T-helper 9 cell (primary cell): Measurements from ENCODE around the gene CAMKK2.
"Not testable (repeated sequence)": the region's sequence is repeated elsewhere in the genome, so short reads cannot be mapped to it uniquely, and the experiment has no call there.

Experiments
- DNase-seq: peaks from one replicate; pipeline ENCODE4 v3.0.0-alpha.2; 2020

CAMKK2 gene

DNA sequence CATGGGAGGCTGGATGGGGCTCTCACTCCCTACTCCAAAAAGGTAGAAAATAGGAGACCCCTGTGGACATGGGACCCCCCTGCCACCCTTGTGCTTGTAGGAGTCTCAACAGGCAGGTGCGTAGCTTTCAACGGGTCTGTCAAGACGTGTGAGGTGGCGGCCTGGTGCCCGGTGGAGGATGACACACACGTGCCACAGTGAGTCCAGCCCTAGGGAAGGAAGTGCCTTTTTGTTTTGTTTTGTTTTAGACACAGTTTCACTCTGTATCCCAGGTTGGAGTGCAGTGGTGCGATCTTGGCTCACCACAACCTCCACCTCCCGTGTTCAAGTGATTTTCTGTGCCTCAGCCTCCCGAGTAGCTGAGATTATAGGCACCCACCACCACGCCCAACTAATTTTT, 73.7 kb downstream of the CAMKK2 start:
- no peak for DNase-seq

DNA sequence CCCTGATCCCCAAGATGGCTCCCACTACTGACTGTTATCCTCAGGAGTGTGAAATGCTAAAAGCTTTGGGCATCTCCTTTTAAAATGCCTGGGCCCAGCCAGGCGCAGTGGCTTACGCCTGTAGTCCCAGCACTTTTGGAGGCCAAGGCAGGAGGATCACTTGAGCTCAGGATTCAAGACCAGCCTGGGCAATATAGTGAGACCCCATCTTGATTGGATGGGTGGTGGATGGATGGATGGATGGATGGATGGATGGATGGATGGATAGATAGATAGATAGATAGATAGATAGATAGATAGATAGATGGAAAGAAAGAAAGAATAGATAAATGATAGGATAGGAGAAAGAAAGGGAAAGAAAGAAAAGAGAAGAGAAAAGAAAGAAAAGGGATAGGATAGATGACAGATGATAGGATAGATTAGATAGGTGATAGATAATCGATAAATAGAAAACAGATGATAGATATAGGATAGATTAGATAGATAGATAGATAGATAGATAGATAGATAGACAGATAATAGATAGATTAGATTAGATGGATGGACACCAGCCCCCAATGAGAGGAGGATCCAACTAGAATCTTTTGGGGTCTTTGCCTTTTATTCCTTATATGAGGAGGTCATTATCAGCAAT, 77.0 kb downstream of the CAMKK2 start:
- no peak for DNase-seq

- DNase-seq = no peak
These were observed 77.7 kb downstream of the CAMKK2 start for GRCh38 chr12:121218588-121219352.

- DNase-seq = no peak
These were observed 78.7 kb downstream of the CAMKK2 start for GRCh38 chr12:121217761-121218160.

GRCh38 chr12:121217063-121217462, 79.4 kb downstream of the CAMKK2 start:
- no peak for DNase-seq

DNA sequence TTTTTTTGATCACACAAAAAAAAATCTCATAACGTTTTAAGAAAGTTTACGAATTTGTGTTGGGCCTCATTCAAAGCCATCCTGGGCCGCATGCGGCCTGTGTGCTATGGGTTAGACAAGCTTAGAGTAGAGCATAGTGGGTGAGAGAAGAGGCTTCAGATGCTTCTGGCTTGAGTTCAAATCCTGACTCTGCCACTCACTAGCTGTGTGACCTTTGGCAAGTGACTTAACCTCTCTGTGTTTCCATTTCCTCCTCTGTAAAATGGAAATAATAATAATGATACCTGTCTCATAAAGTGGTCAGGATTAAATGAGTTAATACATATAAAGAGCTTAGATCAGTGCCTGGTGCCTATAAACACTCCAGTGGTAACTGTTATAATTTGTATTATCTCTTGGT, 80.4 kb downstream of the CAMKK2 start:
- no peak for DNase-seq

- DNase-seq = no peak
These were observed 81.4 kb downstream of the CAMKK2 start for GRCh38 chr12:121214855-121215745.

GRCh38 chr12:121214166-121214777, 82.2 kb downstream of the CAMKK2 start:
- no peak for DNase-seq

DNA sequence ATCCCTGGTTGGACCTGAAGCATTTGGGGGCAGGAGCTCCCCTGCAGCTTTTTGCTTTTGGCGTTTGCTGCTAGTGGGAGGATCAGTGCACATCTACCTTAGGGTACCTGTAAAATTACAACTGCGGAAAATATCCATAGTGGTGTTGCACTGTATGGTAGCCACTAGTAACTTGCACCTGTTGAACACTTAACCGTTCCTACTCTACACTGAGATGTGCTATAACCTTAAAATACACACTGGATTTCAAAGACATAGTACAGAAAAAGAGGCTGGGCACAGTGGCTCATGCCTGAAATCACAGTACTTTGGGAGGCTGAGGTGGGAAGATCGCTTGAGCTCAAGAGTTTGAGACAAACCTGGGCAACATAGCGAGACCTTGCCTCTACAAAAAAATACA, 83.6 kb downstream of the CAMKK2 start:
- DNase-seq = no peak

- peak; percentile 78 for DNase-seq
These were observed 86.6 kb downstream of the CAMKK2 start, which contains the start of gene P2RX4 for GRCh38 chr12:121209624-121210572. Gene P2RX4, plus strand, starts transcription at chr12:121210129. Its CDS starts 36 bp downstream, at chr12:121210165.

- no peak for DNase-seq
These were observed 87.3 kb downstream of the CAMKK2 start for GRCh38 chr12:121209221-121209620.

DNA sequence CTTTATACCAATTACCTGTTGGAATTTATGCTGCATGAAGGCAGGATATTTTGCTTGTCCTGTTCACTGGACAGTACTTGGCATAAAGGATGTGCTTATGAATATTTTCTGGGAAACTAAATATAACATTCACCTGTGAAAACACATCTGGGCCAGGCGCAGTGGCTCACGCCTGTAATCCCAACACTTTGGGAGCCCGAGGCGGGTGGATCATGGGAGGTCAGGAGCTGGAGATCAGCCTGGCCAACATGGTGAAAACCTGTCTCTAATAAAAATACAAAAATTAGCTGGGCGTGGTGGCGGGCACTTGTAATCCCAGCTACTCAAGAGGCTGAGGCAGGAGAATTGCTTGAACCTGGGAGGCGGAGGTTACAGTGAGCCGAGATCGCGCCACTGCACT, 87.9 kb downstream of the CAMKK2 start:
- DNase-seq = not testable (repeated sequence)

- no peak for DNase-seq
These were observed 91.0 kb downstream of the CAMKK2 start for GRCh38 chr12:121205491-121205890.

GRCh38 chr12:121203482-121203881, 93.0 kb downstream of the CAMKK2 start:
- no peak for DNase-seq

- no peak for DNase-seq
These were observed 93.8 kb downstream of the CAMKK2 start for GRCh38 chr12:121202407-121203355.

DNA sequence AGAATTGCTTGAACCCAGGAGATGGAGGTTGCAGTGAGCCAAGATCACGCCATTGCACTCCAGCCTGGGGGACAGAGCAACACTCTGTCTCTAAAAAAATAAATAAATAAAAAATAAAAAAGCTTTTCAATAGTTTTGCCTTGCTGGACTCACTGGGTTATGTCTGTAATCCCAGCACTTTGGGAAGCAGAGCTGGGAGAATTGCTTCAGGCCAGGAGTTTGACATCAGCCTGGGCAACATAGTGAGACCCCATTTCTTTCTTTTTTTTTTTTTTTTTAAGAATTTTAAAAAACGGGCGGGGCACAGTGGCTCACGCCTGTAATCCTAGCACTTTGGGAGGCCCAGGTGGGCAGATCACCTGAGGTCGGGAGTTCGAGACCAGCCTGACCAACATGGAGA, 95.4 kb downstream of the CAMKK2 start:
- not testable (repeated sequence) for DNase-seq

- no peak for DNase-seq
These were observed 97.6 kb downstream of the CAMKK2 start for GRCh38 chr12:121198949-121199348.

DNA sequence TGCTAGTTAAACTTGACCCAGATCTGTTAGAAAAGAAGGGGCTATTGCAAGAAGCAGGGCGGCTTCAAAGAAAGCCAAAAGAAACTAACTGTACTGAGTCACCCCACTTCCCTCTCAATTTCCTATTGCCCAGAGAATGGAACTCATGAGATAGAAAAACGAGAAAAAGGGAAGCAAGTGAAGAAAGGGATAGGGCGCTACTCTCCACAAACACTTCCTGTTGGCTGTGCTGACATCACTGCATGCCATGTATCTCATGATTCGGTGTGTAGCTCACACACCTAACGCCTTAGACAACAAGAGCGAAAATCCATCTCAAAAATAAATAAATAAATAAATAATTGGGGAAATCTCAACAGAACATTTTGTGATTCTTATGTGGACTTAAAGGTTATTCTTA, 99.6 kb downstream of the CAMKK2 start:
- DNase-seq = no peak

DNA sequence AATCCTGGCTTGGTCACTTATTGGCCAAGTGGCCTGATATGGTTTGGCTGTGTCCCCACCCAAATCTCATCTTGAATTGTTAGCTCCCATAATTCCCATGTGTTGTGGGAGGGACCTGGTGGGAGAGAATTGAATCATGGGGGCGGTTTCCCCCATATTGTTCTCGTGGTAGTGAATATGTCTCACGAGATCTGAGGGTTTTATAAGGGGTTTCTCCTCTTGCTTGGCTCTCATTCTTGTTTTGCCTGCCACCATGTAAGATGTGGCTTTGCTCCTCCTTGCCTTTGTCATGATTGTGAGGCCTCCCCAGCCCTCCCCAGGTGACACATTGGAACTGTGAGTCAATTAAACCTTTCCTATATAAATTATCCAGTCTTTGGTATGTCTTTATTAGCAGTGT, 105.4 kb downstream of the CAMKK2 start:
- DNase-seq = no peak

- no peak for DNase-seq
These were observed 105.9 kb downstream of the CAMKK2 start for GRCh38 chr12:121190523-121191031.
